GM12873 (cell line): ENCODE measurements around the gene OR12D2.

Source experiments
- CTCF ChIP-seq: IDR thresholded peaks from 2 replicates; pipeline ENCODE4 v1.5.1; 2012; ENCODE audit warnings: low read depth, mild to moderate bottlenecking, moderate library complexity, low read length, control low read depth; ENCODE audit not compliant: insufficient read depth; ENCODE audit errors: missing control alignments

Gene OR12D2

GRCh38 chr6:29399525-29399924 lies 4.1 kb downstream of the OR12D2 start:
- TF ChIP-seq CTCF: no peak

DNA sequence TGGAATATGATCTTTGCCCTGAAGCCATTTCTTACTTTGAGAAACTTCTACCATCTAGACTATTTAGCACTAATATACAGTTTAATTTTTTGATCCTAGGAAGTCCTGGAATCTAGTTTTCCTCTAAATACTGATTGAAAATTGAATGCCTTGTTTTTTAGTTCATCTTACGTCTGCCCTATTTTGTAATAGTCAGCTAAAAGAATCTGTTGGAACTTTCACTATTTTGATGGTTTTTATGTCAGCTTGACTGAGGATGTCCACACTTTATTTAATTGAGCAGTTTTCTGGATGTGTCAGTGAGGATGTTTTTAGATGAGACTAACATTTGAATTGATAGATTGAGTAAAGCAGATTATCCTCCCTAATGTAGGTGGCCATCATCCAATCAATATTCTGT lies 8.4 kb downstream of the OR12D2 start:
- TF ChIP-seq CTCF: no peak

DNA sequence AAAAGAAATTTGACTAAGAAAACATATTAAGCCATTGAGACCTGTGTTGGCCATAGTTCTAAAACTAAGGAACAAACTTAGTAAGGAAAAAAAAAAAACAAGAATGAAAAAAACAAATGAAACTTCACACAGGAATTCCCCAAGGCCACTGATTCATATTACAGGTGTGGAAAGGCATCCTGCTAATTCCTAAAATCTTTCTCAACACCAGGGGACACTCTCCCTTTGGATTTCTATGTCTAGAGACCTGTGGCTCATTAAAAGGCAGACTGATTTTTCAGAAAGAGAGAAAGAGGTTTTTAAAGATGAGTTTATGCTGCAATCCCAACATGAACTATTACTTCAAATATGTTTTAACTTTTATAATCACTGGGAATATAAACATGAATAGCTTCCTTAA lies 19.2 kb downstream of the OR12D2 start, which contains the start of gene OR12D1:
Gene OR12D1, plus strand, starts transcription at position 341 of the 400 bp plus-strand sequence.
- no peak for TF ChIP-seq CTCF

DNA sequence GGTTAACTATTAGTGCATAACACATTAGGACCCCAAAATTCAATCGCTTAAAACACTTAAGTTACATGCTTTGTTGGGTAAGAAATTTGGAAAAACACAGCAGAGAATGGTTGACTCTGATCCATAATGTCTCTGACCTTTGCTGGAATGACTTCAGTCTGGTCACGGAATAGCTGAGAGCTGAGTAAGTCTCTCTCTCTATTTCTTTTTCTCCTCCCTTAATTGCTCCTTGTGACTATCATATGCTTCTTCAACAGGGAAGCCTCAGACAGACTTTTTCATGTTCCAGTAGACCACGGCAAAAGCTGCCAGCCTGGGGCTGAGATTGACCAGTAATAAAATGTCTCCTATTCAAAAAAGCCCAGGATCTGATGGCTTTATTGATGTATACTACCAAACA lies 24.1 kb downstream of the OR12D2 start:
- TF ChIP-seq CTCF: no peak

DNA sequence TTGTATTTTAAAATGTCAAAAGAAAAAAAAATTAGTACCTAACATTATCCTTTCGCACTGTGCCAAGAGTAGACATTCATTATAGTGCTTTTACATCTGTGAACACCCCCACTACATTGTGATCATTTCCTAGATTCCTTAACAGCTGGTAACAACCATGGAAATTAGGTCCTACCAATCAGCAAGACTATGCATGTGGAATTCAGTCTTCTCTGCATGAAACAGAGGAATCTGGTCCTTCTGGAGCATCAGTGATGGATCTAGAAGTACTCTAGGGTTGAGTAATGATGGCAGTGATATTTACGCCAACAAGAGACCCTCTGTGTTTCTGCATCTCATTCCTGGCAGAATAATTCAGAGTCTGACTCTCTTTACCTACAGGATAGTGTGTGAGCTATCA lies 28.7 kb downstream of the OR12D2 start:
- no peak for TF ChIP-seq CTCF

DNA sequence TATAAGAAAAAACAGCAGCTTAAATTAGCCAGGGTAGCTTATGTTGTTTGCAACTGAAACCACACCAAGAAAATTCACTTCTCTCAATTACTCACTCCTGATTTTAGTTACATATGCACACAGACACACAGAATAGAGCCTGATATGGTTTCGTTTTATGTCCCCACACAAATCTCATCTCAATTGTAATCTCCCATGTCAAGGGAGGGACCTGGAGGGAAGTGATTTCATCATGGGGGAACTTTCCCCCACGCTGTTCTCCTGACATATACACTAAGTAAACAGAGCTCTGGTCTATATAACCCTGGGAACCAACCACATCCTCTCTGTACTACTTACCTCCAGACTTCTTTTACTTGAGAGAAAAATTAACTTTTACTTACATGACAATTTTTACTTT lies 29.1 kb downstream of the OR12D2 start:
- no peak for TF ChIP-seq CTCF

DNA sequence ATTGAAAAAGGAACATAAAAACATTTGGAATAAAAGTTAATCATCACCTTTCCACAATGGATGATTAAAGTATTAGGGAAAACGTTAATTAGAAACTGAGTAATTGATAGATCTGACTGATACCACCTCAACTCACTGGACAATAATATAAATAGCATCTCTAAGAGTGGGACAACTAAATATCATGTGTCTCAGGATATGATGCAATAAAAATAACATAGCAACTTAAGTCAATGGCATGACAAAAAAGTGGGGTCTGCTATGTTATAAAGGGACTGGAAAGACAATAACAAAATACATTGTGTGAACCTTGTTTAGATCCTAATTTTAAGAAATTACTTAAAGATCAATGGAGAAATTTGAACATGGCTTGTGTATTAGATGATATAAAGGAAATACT lies 29.6 kb downstream of the OR12D2 start:
- no peak for TF ChIP-seq CTCF

- no peak for TF ChIP-seq CTCF
Measured at GRCh38 chr6:29426654-29427053, 31.2 kb downstream of the OR12D2 start.
